Measurements from ENCODE around the gene KREMEN1. TPM values are rescaled to one million over a fixed set of nuclear protein-coding genes. Genes with fewer than 3 reads are reported as not detected.

Gene KREMEN1
- total and polyA plus RNA-seq, 2 of the 4 experiments (the other 2 are of a cell fraction): 2.9 to 4.6 TPM

DNA sequence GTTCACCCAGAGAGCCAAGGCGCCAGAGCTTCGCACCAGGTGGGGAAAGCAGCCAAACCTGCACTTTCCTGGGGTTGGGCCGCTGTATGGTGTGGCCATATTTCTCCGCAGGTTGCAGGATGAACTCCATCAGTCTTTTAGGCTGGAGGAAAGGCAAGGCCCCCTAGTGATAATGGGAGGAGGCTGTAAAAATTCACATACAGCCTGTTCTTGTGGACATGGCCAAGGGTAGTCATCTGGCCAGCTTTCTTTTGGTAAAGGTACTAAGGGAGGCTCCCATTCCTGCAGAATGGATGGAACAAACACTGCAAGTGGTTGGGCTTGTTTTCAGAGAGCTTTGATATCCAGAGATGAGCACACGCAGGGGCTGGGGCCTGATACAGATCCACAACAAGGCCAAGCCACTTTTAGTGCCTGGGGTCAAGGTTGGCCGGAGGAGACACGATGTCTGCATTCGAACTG is 40.8 kb upstream of the KREMEN1 start (continued):
- no peak for TF ChIP-seq RAD21 (IDR thresholded peaks at IDR 0.05; ENCODE audit: low read length)

DNA sequence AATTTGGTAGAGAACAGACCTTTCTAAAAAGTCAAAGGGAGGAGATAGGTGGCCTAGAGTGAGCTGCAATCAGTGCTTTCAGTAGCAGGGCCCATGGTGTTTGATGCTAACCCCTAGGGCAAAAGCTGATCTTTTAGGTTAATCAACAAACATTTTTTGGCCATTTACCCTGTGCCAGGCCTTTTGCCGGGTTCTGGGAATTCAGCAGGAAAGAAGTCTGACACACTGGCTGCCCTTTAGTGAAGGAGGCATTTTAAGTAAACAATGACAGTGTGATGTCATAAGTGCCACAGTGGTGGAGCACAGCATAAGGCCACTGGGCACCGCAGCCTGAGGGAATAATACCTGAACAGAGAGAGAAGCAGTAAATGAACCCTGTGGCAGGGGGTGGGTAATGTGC is 40.3 kb upstream of the KREMEN1 start:
- WGBS, 2 experiments (ENCODE audit: extremely low coverage in 2 of 2, insufficient read length in 1 of 2): no CpG with 5 or more reads among the region's 2 CpGs
- Histone ChIP-seq H3K14ac (replicated peaks; ENCODE audit: low read depth, low read length) (peak overlapping the region; percentile 81; the same call in 1 of the 2 replicates), H3K4me1 (ENCODE audit: control insufficient read depth, insufficient read depth, low read length) (peaks cover 18% of the 10 kb centered on the region), H2BK15ac (ENCODE audit: low read depth, low read length) (0 out of 3 replicates have a peak overlapping the region, but pooled peaks have one; percentile 45), H4K8ac (ENCODE audit: low read depth in 2 of 2, low read length in 2 of 2) (peak overlapping the region; percentile 74 to 90; a peak in 1 of 4 replicates), H4K5ac (ENCODE audit: low read depth, low read length) (peak overlapping the region; percentile 28; the same call in 1 of the 2 replicates), H3K9me3 (ENCODE audit: control insufficient read depth, insufficient read depth, low read length) (no peaks in the 10 kb centered on the region), H2BK120ac (ENCODE audit: low read depth, low read length) (peak overlapping the region; percentile 91; the same call in 1 of the 2 replicates), H3K27ac (ENCODE audit: insufficient read depth, low read length) (no peak overlapping the region), H4K91ac (ENCODE audit: insufficient read depth, low read depth, low read length) (peak overlapping the region; percentile 93), H3K18ac (ENCODE audit: low read depth, low read length) (peak overlapping the region; percentile 27; the same call in 1 of the 2 replicates), H3K23ac (ENCODE audit: low read depth, low read length) (no peak overlapping the region; the same call in 1 of the 2 replicates), H3K56ac (ENCODE audit: extremely low read depth, insufficient read depth, low read length) (no peak overlapping the region), H4K20me1 (ENCODE audit: insufficient read depth, low read length) (no peaks in the 10 kb centered on the region), H2BK5ac (ENCODE audit: low read depth, low read length, poor library complexity, severe bottlenecking) (peak overlapping the region; percentile 90), H2AK5ac (ENCODE audit: low read depth, low read length) (peak overlapping the region; percentile 22), H3K4ac (ENCODE audit: low read depth, low read length) (peak overlapping the region; percentile 90; the same call in 1 of the 2 replicates), H2BK20ac (ENCODE audit: low read depth, low read length) (peak overlapping the region; percentile 89; the same call in 1 of the 2 replicates), H2AK9ac (replicated peaks; ENCODE audit: low read depth, low read length, poor library complexity) (no peak overlapping the region), H3K9me1 (ENCODE audit: insufficient read depth, low read length) (peaks cover 16% of the 10 kb centered on the region), H3K4me3 (ENCODE audit: insufficient read depth, low read depth, low read length) (no peak overlapping the region), H3K27me3 (ENCODE audit: control insufficient read depth, insufficient read depth, low read length) (no peaks in the 10 kb centered on the region), H3K79me1 (ENCODE audit: low read depth in 1 of 2, low read length in 2 of 2) (peaks cover 17 to 27% of the 10 kb centered on the region in 2 experiments; a peak in 3 of 4 replicates), H3K9ac (ENCODE audit: low read depth, low read length) (no peak overlapping the region), H2AFZ (replicated peaks; ENCODE audit: low read length, poor library complexity) (no peak overlapping the region), H3K36me3 (ENCODE audit: control insufficient read depth, insufficient read depth, low read length) (no peaks in the 10 kb centered on the region), H3K4me2 (ENCODE audit: low read depth, low read length) (no peak overlapping the region)
- in situ Hi-C loops (cut with MboI; ENCODE audit: low sequenced_read_pairs) (loop anchor here (10.0 kb wide), 1 partner anchor 428 kb away; no protein-coding TSS in a partner anchor), intact Hi-C loops (cut with micrococcal nuclease) (loop anchor here (5.0 kb wide), 1 partner anchor 130 kb away; no protein-coding TSS in a partner anchor), dilution Hi-C loops (cut with HindIII; ENCODE audit: low sequenced_read_pairs, unreplicated experiment) (no loop called here)
- BruUV-seq (replicated peaks): no TSS peak
- ChIA-PET POLR2A (ENCODE audit: unreplicated experiment) (interaction anchor here (0.5 kb wide), 1 partner anchor 800 kb away, joined by 5 read pairs; no protein-coding TSS in a partner anchor), CTCF (interaction anchor here (2.1 kb wide), 1 partner anchor 8 kb away, joined by 14 read pairs; no protein-coding TSS in a partner anchor)
- DNase-seq (peak; percentile 27), ATAC-seq (ENCODE audit: low read depth) (no peak)
- TF ChIP-seq RAD21 (IDR thresholded peaks at IDR 0.05; ENCODE audit: low read length): no peak
- no peak for TF ChIP-seq MAFK (IDR thresholded peaks at IDR 0.05; ENCODE audit: low read depth, low read length)
- no peak for TF ChIP-seq BHLHE40 (IDR thresholded peaks at IDR 0.05; ENCODE audit: low read depth, low read length)
- no peak for TF ChIP-seq CHD1 (IDR thresholded peaks at IDR 0.05; ENCODE audit: low read depth, low read length)
- TF ChIP-seq FOS (IDR thresholded peaks at IDR 0.05; ENCODE audit: low read depth, low read length): no peak
- no peak for TF ChIP-seq SMC3 (IDR thresholded peaks at IDR 0.05; ENCODE audit: low read depth, low read length)
- no peak for TF ChIP-seq POLR2A (IDR thresholded peaks at IDR 0.05; ENCODE audit: low read depth, low read length)
- TF ChIP-seq MXI1 (IDR thresholded peaks at IDR 0.05; ENCODE audit: borderline replicate concordance, low read depth, low read length): no peak
- TF ChIP-seq, protein P1, sequence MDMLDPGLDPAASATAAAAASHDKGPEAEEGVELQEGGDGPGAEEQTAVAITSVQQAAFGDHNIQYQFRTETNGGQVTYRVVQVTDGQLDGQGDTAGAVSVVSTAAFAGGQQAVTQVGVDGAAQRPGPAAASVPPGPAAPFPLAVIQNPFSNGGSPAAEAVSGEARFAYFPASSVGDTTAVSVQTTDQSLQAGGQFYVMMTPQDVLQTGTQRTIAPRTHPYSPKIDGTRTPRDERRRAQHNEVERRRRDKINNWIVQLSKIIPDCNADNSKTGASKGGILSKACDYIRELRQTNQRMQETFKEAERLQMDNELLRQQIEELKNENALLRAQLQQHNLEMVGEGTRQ (IDR thresholded peaks at IDR 0.05; ENCODE audit: low read depth, low read length): no peak
- TF ChIP-seq MAZ (IDR thresholded peaks at IDR 0.05; ENCODE audit: borderline replicate concordance, low read depth, low read length): no peak
- TF ChIP-seq CEBPB (IDR thresholded peaks at IDR 0.05; ENCODE audit: low read depth, low read length): no peak
- TF ChIP-seq RCOR1 (IDR thresholded peaks at IDR 0.05; ENCODE audit: insufficient replicate concordance, low read length): no peak
- no peak for TF ChIP-seq NFE2L2 (IDR thresholded peaks at IDR 0.05; ENCODE audit: low read depth, low read length)
- TF ChIP-seq, protein P2, sequence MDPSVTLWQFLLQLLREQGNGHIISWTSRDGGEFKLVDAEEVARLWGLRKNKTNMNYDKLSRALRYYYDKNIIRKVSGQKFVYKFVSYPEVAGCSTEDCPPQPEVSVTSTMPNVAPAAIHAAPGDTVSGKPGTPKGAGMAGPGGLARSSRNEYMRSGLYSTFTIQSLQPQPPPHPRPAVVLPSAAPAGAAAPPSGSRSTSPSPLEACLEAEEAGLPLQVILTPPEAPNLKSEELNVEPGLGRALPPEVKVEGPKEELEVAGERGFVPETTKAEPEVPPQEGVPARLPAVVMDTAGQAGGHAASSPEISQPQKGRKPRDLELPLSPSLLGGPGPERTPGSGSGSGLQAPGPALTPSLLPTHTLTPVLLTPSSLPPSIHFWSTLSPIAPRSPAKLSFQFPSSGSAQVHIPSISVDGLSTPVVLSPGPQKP (IDR thresholded peaks at IDR 0.05; ENCODE audit: borderline replicate concordance, low read depth, low read length): no peak
